Testis (tissue), 2 donors: Measurements from ENCODE around the gene PCSK1N.

Experiments
- CTCF ChIP-seq, 3 experiments: fragments of 450-650 bp in 2 of 3; fragments of 200-600 bp in 1 of 3; sonication (generic) in 1 of 3; IDR thresholded peaks; one replicate each; pipeline ENCODE4 v1.5.1; 2016 to 2019; ENCODE audit warnings: antibody characterized with exemption in 3 of 3, mild to moderate bottlenecking in 2 of 3, moderate library complexity in 1 of 3
- POLR2A ChIP-seq: fragments of 450-650 bp; IDR thresholded peaks from one replicate; pipeline ENCODE4 v1.6.1; 2017; ENCODE audit warnings: antibody characterized with exemption, mild to moderate bottlenecking, moderate library complexity

- no peak for TF ChIP-seq CTCF (IDR thresholded peaks at IDR 0.05)
- no peak for TF ChIP-seq POLR2A
Measured at GRCh38 chrX:48826876-48827653, 8.3 kb downstream of the PCSK1N start.
